Measurements from ENCODE around the gene CHST1.

Gene CHST1

GRCh38 chr11:45617871-45618601, 47.4 kb downstream of the CHST1 start:
- DNase-seq (ENCODE audit: low read depth, low spot score): no peak
- H3K4me3 ChIP-seq (ENCODE audit: low read length): no peak overlapping the region

GRCh38 chr11:45616802-45617549, 48.4 kb downstream of the CHST1 start:
- H3K4me3 ChIP-seq (ENCODE audit: low read length): no peak overlapping the region
- no peak for DNase-seq (ENCODE audit: low read depth, low spot score)

- no peak overlapping the region for H3K4me3 ChIP-seq (ENCODE audit: low read length)
- DNase-seq (ENCODE audit: low read depth, low spot score): no peak
These were observed 50.1 kb downstream of the CHST1 start for GRCh38 chr11:45615182-45615792.

GRCh38 chr11:45614196-45614828, 51.1 kb downstream of the CHST1 start:
- H3K4me3 ChIP-seq (ENCODE audit: low read length): no peak overlapping the region
- no peak for DNase-seq (ENCODE audit: low read depth, low spot score)

- no peak for DNase-seq (ENCODE audit: low read depth, low spot score)
- H3K4me3 ChIP-seq (ENCODE audit: low read length): no peak overlapping the region
These were observed 54.8 kb downstream of the CHST1 start for GRCh38 chr11:45610627-45611026.

GRCh38 chr11:45609902-45610301, 55.5 kb downstream of the CHST1 start:
- DNase-seq (ENCODE audit: low read depth, low spot score): no peak
- no peak overlapping the region for H3K4me3 ChIP-seq (ENCODE audit: low read length)

- H3K4me3 ChIP-seq (ENCODE audit: low read length): no peak overlapping the region
These were observed 56.1 kb downstream of the CHST1 start for GRCh38 chr11:45609337-45609736.

GRCh38 chr11:45607995-45608394, 57.4 kb downstream of the CHST1 start:
- H3K4me3 ChIP-seq (ENCODE audit: low read length): no peak overlapping the region
- no peak for DNase-seq (ENCODE audit: low read depth, low spot score)

More at GRCh38 chr11:45609337-45609736, 56.1 kb downstream of the CHST1 start:
- no peak for DNase-seq (ENCODE audit: low read depth, low spot score)

GRCh38 chr11:45606514-45607281, 58.7 kb downstream of the CHST1 start:
- DNase-seq (ENCODE audit: low read depth, low spot score): no peak

GRCh38 chr11:45605051-45605450, 60.4 kb downstream of the CHST1 start:
- no peak overlapping the region for H3K4me3 ChIP-seq (ENCODE audit: low read length)
- DNase-seq (ENCODE audit: low read depth, low spot score): no peak

More at GRCh38 chr11:45606514-45607281, 58.7 kb downstream of the CHST1 start:
- H3K4me3 ChIP-seq (ENCODE audit: low read length): no peak overlapping the region

- H3K4me3 ChIP-seq (ENCODE audit: low read length): no peak overlapping the region
- no peak for DNase-seq (ENCODE audit: low read depth, low spot score)
These were observed 61.3 kb downstream of the CHST1 start for GRCh38 chr11:45603946-45604682.

GRCh38 chr11:45599161-45599943, 66.1 kb downstream of the CHST1 start:
- DNase-seq (ENCODE audit: low read depth, low spot score): no peak
- H3K4me3 ChIP-seq (ENCODE audit: low read length): no peak overlapping the region
